Activated CD8-positive, alpha-beta memory T cell treated with anti-CD3 and anti-CD28 coated beads for 1 hour (primary cell): ENCODE measurements around the gene ARHGEF11.
"Not testable (repeated sequence)": the region's sequence is repeated elsewhere in the genome, so short reads cannot be mapped to it uniquely, and the experiment has no call there.

Experiments
- DNase-seq, 2 donors: peaks; one replicate each; pipeline ENCODE4 v3.0.0-alpha.2; 2020; ENCODE audit warnings: low read depth in 1 of 2; ENCODE audit errors: extremely low read depth in 1 of 2

ARHGEF11 gene

DNA sequence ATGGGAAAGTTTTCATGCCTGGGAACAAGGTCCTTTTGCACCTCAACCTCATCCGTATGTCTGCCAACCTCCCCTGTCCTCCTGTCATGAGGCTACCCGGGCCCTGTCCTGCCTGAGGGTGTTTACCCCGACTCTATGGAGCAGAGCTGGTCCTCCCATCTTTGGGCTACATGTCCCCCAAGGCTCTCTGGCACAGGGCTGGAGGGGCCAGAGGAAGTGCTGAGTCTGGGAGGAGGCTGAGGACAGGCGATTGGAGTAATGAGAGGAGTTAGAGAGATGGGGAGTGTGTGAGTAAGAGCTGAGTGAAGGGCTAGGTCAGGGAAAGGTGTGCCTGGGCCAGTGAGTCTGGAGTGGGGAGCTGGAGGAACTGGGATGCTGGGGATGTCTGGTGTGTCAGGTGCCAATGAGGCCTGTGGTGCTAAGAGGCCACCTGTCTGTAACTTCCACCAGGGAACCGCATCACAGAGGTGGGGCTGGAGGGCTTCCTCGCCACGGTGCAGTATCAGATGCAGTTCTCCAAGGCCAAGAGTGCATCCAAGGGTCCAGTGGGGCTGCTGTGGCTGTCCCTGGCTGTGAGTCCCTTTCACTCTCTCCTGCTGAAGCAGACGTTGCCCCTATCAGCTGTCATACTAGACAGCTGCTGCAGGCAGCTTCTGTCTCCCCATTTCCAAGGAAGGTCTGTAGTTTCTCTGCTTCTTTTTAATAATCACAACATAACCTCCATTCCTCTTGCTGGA is 113.4 kb downstream of the ARHGEF11 start:
- DNase-seq, result no peak

DNA sequence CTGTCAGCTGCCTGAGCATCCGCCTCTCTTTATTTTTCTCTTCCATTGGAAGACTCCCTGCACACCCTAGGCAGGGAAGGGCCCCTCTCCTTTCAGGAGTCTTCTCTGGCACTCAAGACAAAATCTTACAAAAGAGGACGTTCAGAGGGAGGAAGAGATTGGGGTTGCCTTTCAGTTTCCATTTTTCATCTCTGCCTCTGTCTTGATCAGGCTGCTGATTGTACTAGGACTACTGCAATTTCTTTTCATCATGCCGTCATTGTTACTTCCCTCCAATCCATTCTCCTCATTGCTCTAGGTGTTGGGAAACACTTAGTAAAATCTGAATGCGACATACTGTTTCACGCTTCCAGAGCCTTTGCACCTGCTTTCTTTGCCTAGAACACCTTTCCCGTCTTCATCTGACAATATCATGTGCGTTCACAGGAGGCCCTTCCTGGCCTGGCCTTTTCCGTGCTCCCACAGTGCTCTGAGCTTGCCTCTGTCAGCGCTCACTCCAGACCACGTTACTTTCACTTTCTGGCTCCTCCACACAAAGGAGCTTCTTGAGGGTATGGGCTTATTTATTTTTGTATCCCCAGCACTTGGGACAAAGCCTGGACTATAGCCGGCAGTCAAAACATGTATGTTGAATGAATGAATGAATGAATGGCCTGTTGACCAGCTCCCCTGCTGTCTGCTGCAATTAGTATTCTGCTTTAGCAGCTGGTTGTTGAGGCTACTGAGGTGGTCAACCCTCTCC is 114.2 kb downstream of the ARHGEF11 start:
- no peak for DNase-seq

DNA sequence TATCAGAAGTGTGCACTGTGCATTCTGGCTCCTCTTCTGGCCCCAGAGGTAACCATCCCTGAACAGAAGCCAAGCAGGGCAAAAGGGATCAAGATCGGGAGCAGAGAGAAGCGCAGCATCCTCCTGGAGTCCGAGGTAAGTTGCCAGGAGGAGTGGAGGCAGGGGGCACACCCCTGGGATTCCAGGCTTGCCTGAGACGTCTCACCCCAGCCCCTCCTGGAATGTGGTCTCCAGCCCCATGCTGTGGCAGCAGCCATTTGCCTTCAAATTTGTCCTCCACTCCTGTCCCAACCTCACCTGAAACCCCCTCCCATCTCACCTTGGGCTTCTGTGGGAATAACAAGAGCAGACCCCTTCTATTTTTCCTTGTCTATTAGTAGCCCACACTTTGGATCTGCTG is 115.1 kb downstream of the ARHGEF11 start:
- no peak for DNase-seq

DNA sequence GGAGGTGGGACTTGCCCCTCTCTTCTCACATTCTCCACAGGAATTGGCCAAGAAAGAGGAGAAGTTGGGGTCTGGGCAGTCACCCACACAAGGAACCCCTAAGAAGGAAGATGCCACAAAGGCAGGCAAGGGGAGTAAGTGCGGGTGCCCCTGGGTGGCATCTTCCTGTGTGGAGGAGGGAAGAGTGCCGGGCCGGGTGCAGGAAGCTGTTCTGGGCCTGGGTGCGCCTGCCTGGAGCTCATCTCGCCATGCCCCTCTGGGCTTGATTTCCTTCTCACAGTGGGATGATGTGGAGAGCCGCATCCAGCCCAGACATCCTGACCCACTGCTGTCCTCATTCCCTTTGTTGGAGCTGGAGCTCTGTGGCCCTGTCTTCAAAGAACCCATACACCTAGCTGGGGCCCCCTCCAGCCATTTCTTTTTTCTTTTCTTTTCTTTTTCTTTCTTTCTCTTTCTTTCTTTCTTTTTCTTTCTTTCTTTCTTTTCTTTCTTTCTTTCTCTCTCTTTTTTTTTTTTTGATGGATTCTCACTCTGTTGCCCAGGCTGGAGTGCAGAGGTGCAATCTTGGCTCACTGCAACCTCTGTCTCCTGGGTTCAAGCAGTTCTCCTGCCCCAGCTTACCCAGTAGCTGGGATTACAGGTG is 115.8 kb downstream of the ARHGEF11 start:
- DNase-seq, result no peak

DNA sequence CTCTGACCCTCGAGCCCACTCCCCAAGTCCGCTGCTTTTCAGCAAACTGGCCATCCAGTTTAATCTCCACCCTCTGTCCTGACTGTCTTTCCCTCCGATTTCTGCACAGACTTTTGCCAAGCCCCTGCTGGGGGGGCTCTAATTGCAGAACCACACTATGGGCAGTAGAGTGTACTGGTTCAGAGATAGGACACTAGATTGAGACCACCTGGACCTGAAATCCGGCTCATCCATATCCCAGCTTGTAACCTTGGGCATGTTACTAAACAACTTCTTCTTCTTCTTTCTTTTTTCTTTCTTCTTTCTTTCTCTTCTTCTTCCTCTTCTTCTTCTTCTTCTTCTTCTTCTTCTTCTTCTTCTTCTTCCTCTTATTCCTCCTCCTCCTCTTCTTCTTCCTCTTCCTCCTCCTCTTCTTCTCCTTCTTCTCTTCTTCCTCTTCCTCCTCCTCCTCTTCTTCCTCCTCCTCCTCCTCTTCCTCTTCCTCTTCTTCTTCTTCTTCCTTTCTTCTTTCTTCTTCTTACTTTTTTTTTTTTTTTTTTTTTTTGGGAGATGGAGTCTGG is 117.4 kb downstream of the ARHGEF11 start:
- no peak for DNase-seq

DNA sequence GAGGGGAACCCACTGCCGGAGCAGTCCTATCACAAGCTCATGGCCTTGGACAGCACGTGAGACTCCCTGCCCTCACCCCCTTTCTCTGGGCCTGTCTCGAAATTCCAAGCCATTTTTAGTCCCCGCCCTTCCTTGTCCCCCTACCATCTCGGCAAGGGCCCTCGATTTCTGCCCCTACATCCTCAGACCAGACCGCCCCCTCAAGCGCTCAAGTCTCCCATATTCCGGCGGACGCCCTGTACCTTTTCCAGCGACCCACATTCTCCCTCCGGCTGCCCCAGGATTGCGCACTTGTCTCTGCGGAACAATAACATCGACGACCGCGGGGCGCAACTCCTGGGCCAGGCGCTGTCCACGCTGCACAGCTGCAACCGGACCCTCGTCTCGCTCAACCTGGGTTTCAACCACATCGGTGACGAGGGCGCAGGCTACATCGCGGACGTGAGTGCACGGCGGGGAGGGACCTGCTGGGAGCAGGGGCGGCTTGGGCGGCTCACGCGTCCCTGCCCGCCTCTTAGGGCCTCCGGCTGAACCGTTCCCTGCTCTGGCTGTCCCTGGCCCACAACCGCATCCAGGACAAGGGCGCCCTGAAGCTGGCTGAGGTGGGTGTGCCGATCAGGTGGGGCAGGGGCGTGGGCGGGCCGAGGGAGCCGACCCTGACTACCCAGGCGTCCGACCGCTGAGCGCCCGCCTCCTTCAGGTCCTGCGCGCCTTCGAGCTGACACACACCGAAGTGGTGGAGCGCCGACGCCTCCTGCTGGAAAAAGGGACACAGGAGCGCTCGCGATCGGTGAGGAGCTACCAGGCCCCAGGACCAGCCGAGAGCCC is 118.1 kb downstream of the ARHGEF11 start:
- peak in 1 of 2 donors; percentile 43 for DNase-seq

DNA sequence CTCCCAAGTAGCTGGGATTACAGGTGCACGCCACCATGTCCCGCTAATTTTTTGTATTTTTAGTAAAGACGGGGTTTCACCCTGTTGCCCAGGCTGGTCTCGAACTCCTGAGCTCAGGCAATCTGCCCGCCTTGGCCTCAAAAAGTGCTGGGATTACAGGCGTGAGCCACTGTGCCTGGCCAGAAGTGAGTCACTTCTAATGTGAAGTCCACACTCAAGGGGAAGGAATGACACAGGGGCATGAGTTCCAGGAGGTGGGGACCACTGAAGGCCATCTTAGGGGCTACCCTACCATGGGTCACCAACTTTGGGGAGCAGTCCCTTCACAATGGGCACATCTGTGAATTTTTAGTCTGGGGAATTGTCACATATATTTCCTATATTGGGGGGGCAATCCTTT is 118.8 kb downstream of the ARHGEF11 start:
- not testable (repeated sequence) for DNase-seq

DNA sequence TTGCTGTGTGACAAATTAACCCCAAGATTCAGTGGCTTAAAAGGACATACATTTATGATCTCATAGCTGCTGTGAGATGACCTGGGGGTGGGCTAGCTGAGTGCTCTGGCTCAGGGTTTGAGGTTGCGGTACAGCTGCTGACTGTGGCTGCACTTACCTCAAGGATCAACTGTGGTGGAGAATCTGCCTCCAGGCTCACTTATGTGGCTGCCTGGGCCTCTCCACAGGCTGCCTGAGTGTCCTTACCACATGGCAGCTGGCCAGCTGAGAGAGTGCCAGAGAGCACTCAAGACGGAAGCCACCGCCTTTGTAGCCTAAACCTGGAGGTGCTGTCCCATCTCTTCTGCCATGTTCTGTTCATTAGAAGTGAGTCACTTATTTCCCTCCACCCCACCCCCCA is 119.4 kb downstream of the ARHGEF11 start:
- DNase-seq, result no peak

DNA sequence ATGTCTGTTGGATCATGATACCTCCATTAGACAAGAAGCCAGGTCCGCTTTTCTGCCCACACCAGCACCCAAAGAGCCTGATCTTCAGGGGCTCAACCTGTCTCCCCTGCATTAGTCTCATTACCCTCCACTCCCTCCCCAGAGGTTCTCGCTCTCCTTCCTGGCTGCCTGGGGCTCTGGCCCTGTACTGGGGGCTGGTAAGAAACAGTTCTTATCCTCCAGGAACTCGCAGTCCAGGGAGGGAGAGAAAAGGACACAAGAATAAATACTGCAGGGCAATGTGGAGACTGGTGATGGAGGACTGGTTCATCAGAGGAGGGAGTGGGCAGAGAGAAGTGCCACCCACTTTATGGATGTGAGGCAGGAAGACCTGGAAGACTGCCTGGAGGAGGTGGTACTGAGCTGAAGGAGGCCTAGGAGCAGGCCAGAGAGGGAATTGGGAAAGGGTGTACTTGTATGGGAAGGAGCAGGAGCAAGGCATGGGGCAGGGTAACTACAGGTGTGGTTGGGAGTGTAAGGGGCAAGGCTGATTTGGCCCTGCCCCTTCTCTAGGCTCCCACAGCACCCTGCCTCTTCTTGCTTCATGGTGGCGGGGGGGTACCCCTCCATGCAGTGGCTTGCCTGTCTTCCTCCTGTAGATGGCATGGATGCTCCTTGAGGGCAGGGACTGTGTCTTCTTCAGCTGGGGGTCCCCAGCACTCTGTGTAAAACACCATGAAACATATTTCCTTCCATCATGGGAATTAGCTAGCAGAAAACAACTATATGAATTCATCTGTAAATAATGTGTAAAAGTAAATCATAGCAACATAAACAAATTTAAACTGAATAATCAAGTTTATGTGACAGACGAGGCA is 120.2 kb downstream of the ARHGEF11 start:
- DNase-seq, result no peak

DNA sequence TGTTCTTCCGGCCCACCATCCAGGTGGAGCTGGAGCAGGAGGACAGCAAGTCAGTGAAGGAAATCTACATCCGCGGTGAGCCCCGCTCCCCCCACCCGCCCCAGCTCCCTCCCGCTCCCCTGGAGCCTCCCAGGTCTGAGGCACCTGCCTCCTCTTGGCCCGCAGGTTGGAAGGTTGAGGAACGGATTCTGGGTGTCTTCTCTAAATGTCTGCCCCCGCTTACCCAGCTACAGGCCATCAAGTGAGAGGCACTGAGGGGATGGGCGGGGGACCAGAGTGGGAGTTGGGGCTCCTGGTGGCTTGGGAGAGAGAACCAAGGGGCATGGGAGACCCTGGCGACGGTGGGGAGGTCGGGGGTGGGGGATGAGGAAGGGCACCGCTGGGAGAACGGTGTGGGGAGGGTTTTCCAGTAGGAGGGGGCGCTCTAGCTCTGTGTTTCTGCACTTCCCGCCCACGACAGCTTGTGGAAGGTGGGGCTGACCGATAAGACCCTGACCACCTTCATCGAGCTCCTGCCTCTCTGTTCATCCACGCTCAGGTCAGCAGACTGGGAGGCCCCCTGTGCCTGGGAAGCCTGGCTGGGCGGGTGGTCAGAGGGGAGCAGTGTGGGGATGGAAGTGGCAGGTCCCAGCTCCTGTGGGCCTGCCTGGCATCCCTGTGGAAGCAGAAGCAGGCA is 120.9 kb downstream of the ARHGEF11 start:
- no peak for DNase-seq

DNA sequence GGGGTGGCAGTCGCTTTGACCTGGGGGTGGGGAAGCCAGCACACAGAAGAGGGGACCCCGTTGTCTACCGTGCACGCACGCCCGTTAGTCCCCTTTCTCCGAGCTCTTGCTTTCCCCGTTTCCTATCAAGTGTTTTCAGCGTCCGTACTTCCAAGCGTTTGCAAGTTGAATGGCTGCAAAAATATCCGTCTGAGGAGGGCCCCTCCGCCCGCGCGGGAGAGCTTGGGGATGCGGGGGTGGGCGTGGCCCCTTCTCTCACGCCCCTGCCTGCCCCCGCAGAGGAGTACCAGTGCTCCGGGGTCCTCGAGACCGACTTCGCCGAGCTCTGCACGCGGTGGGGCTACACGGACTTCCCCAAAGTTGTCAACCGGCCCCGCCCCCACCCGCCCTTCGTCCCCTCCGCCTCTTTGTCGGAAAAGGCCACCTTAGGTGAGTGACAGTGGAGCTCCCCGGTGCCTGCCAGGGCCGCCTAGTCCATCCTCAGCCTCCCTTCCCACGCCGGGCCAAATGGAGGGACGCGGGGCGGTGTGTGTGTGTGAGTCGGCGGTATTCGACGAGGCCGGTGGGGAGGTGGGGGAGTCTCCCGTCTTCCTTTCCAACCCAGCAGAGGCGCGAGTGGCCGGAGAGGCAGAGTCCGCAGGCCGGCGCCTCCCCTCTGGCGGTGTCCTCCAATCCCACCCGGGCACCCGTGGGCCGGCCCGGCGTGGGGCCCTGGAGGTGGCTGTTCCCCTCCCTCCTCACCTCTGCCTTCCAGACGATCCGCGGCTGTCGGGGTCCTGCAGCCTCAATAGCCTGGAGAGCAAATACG is 121.7 kb downstream of the ARHGEF11 start:
- no peak for DNase-seq

DNA sequence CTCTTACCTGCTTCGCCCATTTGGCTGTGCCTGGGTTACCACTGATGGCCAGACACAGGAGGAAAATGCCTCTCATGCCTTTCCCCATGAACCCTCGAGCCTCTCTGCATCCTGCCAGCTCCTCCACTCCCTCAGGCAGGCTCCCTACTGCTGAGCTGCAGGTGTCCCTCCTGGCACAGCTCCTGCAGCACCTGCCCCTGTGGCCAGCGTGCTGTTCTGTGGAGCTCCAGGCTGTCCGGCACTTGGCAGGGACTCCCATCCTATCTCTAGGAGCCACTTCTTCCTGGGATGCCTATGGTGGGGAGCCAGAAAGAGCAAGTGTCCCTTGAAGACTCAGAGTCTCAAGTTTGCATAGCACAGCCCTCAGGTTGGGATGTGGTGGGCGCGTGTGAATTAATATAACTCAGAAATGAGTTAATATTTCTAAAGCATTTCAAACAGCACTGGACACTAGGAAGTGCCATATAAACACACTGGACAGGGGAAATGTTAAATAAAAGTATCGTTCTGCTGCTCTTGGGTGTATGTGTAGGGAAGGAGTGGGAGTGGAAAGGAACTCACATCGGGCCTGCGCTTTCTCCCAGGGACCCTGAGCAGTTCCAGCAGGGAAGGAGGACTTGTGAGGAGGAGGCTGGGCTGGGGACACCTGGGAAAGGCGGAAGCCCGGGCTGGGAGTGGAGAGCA is 122.4 kb downstream of the ARHGEF11 start:
- no peak for DNase-seq

DNA sequence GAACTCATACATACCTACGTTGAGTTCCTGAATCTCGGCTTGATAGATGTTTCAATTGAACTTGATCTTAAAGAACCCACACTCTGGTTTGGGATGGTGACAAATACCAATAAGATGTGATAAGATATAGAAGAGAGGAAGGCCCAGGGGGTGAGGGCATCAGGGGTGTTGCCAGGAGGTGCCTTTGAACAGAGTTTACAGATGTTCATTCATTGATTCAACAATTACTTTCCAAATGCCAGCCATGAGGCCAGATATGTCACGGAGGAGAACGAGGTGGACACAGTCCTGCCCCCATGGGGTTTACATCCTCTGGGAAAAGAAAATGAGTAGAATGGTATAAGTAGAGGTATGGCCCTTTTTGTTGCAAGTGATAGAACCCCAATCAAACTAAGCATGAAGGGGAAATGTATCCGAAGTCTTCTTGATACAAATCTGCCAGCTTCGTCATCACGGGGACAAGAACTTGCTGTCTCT is 124.5 kb downstream of the ARHGEF11 start:
- no peak for DNase-seq

DNA sequence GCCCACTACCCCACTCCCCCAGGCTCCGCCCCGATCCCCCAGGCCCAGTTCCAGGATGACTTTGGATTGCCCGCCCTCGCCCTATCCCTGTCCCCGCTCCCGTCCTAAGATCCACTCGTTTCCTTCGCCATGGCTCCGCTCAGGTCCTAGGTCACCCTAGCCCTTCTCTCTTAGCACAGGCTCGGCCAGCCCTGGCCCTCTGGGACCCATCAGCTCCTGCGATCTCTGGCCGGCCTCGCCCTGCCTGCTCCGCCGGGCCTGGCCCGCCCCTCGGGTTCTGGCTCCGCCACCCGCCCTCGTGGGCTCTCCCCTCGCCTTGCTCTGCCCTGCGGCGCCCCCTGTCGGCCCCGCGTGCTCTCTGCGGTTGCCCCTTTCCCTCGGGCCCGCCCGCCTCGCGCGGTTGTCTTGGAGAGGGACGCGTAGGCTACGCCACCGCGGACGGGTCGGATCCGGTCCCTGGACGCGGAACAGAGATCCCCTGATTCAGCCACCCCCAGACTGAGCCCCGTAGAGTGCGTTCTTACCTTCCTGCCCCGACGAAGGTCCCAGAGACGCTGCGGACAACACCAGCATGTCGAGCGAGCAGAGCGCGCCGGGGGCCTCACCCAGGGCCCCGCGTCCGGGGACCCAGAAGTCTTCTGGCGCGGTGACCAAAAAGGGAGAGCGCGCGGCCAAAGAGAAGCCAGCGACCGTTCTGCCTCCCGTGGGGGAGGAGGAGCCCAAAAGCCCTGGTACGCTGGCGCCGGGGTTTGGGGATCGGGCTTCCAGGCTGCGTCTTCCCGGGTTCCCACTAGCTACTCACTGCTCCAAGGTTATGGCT is 125.1 kb downstream of the ARHGEF11 start, which contains the start of gene LRRC71:
TSS of gene LRRC71 (plus strand) at position 400 of the 820 bp plus-strand sequence. CDS start at position 572, 172 bp downstream.
- DNase-seq, result peak in 1 of 2 donors; percentile 48

DNA sequence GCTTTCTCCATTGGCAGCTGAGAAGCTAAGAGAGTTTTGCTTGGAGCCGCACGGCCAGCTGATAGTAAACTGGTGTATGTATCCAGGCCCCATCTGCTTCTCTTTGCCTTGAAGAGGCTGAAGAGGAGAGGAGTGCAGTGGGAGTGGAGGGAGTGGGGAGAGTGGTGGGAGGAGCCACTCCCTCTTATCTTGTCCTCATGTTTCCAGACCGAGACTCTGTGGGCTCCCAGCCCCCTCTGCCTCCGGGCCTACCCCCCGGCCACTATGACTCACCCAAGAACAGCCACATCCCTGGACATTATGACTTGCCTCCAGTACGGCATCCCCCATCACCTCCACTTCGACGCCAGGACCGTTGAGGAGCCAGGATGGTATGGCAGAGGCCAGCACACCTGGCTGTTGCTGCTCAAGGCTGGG is 131.1 kb downstream of the ARHGEF11 start:
- DNase-seq, result no peak

DNA sequence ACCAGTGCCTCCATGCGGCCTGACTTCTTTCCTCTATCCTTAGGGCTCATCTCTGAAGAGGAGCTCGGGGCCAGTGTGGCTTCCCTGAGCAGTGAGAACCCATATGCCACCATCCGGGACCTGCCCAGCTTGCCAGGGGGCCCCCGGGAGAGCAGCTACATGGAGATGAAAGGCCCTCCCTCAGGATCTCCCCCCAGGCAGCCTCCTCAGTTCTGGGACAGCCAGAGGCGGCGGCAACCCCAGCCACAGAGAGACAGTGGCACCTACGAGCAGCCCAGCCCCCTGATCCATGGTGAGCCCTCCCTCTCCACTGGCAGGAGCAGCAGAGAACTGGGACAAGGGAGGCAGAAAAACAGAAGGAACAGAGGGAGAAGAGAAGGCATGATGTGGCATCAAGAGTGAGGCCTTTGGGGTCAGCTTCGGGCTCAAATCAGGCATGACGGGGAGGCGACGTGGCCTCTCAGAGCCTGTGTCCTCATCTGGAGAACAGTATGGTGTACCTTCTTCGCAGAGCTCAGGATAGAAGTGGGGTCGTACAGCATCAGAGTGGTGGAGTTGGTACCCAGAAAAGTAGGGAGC is 131.6 kb downstream of the ARHGEF11 start:
- DNase-seq, result no peak
